GM12878 (cell line): Measurements from ENCODE around the gene TM9SF4. TPM values are rescaled to one million over a fixed set of nuclear protein-coding genes. Genes with fewer than 3 reads are reported as not detected.

Experiments used
- ATAC-seq: fragments of 200-7000 bp; cut with Tn5 transposase; 3 replicates; pipeline ENCODE4 v1.9.1; 2020; ENCODE audit warnings: mild to moderate bottlenecking, moderate library complexity
- BruUV-seq: library from RNA; stranded (reverse); fragments of 400-500 nt; replicated peaks from 2 replicates; lab custom pipeline; 2021; lab: Mats Ljungman, UMichigan
- CTCF ChIA-PET: fragments of 300-600 bp; sonication (Branson Sonifier 250); formaldehyde crosslinking; extraction: SDS; loops from one replicate; lab custom pipeline; 2021; ENCODE audit warnings: inconsistent platforms; lab: Yijun Ruan, JAX
- POLR2A ChIA-PET: fragments of 350-600 bp; formaldehyde crosslinking; extraction: SDS; loops from one replicate; lab custom pipeline; 2021; ENCODE audit warnings: inconsistent platforms; lab: Charles Lee
- RAD21 ChIA-PET: fragments of 300-600 bp; sonication (Branson Sonifier 250); formaldehyde crosslinking; loops from one replicate; lab custom pipeline; 2023; ENCODE audit warnings: antibody characterized with exemption; ENCODE audit not compliant: unreplicated experiment; lab: Charles Lee
- SMC1A ChIA-PET: fragments of 300-600 bp; sonication (Branson Sonifier 250); formaldehyde crosslinking; loops from one replicate; lab custom pipeline; 2023; ENCODE audit not compliant: unreplicated experiment, uncharacterized antibody; lab: Charles Lee
- DNase-seq: peaks from one replicate; pipeline ENCODE4 v3.0.0-alpha.2; 2011; ENCODE audit warnings: low read depth, low spot score
- FAIRE-seq: peaks from 3 replicates; lab custom pipeline; 2011; peaks lifted over from hg19 to GRCh38; lab: Jason Lieb, UNC
- H2AFZ ChIP-seq: 2 replicates; pipeline ENCODE4 v1.6.0; 2011; ENCODE audit warnings: low read depth, low read length, control low read depth; ENCODE audit not compliant: control insufficient read depth
- H3K27ac ChIP-seq: 2 replicates; pipeline ENCODE4 v1.5.1; 2011; ENCODE audit warnings: control low read depth; ENCODE audit not compliant: control insufficient read depth, insufficient read depth
- H3K27me3 ChIP-seq, 2 experiments: replicated peaks in 1 of 2; 2 replicates each; pipeline versions ENCODE4 v1.6.0 to v1.6.1; 2011; ENCODE audit warnings: low read length in 1 of 2; ENCODE audit not compliant: control insufficient read depth in 2 of 2, insufficient read depth in 2 of 2
- H3K36me3 ChIP-seq, 2 experiments: 2 replicates each; pipeline ENCODE4 v1.5.1; 2011; ENCODE audit warnings: low read length in 1 of 2; ENCODE audit not compliant: control insufficient read depth in 2 of 2, insufficient read depth in 2 of 2
- H3K4me1 ChIP-seq: 2 replicates; pipeline ENCODE4 v1.6.1; 2011; ENCODE audit warnings: mild to moderate bottlenecking, low read length, moderate library complexity, mixed read lengths; ENCODE audit not compliant: control insufficient read depth, insufficient read depth
- H3K4me2 ChIP-seq: 2 replicates; pipeline ENCODE4 v1.6.0; 2011; ENCODE audit warnings: control low read depth; ENCODE audit not compliant: control insufficient read depth, insufficient read depth
- H3K4me3 ChIP-seq: fragments of 200-600 bp; sonication (generic); 2 replicates; pipeline ENCODE4 v1.5.1; 2016
- H3K79me2 ChIP-seq: 2 replicates; pipeline ENCODE4 v1.6.0; 2011; ENCODE audit warnings: low read length; ENCODE audit not compliant: control insufficient read depth, insufficient read depth
- H3K9ac ChIP-seq: 2 replicates; pipeline ENCODE4 v1.8.0; 2011; ENCODE audit warnings: low read length, control low read depth, mixed read lengths; ENCODE audit not compliant: control insufficient read depth, insufficient read depth
- H3K9me3 ChIP-seq: replicated peaks from 3 replicates; pipeline ENCODE4 v1.5.1; 2011; ENCODE audit warnings: mild to moderate bottlenecking, low read length; ENCODE audit not compliant: control insufficient read depth, insufficient read depth
- H4K20me1 ChIP-seq: 2 replicates; pipeline ENCODE4 v1.6.0; 2011; ENCODE audit not compliant: control insufficient read depth, insufficient read depth
- ASH2L ChIP-seq: fragments of 300-600, 200-600 bp; sonication (generic); IDR thresholded peaks from 2 replicates; pipeline ENCODE4 v1.6.1; 2017; ENCODE audit warnings: low read depth, mild to moderate bottlenecking, borderline replicate concordance
- CHD1 ChIP-seq: IDR thresholded peaks from 2 replicates; pipeline ENCODE4 v1.6.1; 2012; ENCODE audit warnings: low read depth, low read length, improper control_type of control experiment
- EP300 ChIP-seq, 2 experiments: fragments of 150-350 bp in 1 of 2; IDR thresholded peaks; 2 replicates each; pipeline ENCODE4 v1.6.1; 2011 to 2012; ENCODE audit warnings: low read depth in 2 of 2, low read length in 2 of 2, borderline replicate concordance in 1 of 2, improper control_type of control experiment in 1 of 2, inconsistent platforms in 1 of 2; ENCODE audit not compliant: control insufficient read depth in 1 of 2
- HDAC6 ChIP-seq: fragments of 200-600 bp; sonication (generic); IDR thresholded peaks from one replicate; pipeline ENCODE4 v1.8.0; 2017; ENCODE audit warnings: antibody characterized with exemption; ENCODE audit not compliant: unreplicated experiment
- KDM1A ChIP-seq: fragments of 200-600 bp; sonication (generic); IDR thresholded peaks from 2 replicates; pipeline ENCODE4 v1.6.1; 2016; ENCODE audit warnings: borderline replicate concordance
- MAX ChIP-seq: IDR thresholded peaks from 2 replicates; pipeline ENCODE4 v1.6.1; 2012; ENCODE audit warnings: low read depth, low read length, improper control_type of control experiment
- RAD51 ChIP-seq: fragments of 450-650 bp; IDR thresholded peaks from 2 replicates; pipeline ENCODE4 v1.6.1; 2016; ENCODE audit warnings: moderate library complexity, mild to moderate bottlenecking, inconsistent platforms
- SMAD5 ChIP-seq: IDR thresholded peaks from 2 replicates; pipeline ENCODE4 v1.6.1; 2016; ENCODE audit warnings: antibody characterized with exemption, low read depth
- ZNF687 ChIP-seq: fragments of 450-650 bp; IDR thresholded peaks from 2 replicates; pipeline ENCODE4 v1.6.1; 2017; ENCODE audit warnings: mild to moderate bottlenecking, moderate library complexity
- WGBS: methylation state at CpG from one replicate; pipeline ENCODE4 v1.1.6; 2016; ENCODE audit warnings: low lambda C conversion rate; ENCODE audit not compliant: insufficient replicate concordance, insufficient coverage; ENCODE audit errors: missing lambda C conversion rate; 5-methylcytosine and 5-hydroxymethylcytosine counted together
- in situ Hi-C: fragments of 300-500 bp; cut with MboI; formaldehyde crosslinking; loops from 9 replicates; pipeline ENCODE4 v1.14.3; 2018; ENCODE audit warnings: mixed read lengths
- intact Hi-C: fragments of 100-400 bp; cut with micrococcal nuclease; formaldehyde crosslinking; loops from one replicate; pipeline ENCODE4 v1.14.2; 2022; ENCODE audit not compliant: unreplicated experiment
- polyA plus RNA-seq, 11 experiments: library from polyadenylated mRNA; depleted of rRNA in 4 of 11; unstranded in 6 of 11; stranded (reverse) in 5 of 11; fragments of >200 nt; fragmentation: Nextera tagmentation in 4 of 11; fragmentation: Illumina TruSeq in 1 of 11; extraction: Ambion mirVana in 4 of 11; extraction: Trizol in 1 of 11; gene quantifications; 1 replicate in 1 of 11; 2 replicates in 10 of 11; pipeline versions ENCODE4 v1.2.1 to v1.2.3, GENCODE V29; 2011 to 2016; ENCODE audit warnings: inconsistent platforms in 2 of 11, missing spikeins in 2 of 11, low read depth in 1 of 11
- total RNA-seq, 4 experiments: library from RNA; depleted of rRNA in 3 of 4; stranded (reverse); fragments of >200 nt in 3 of 4; fragmentation: Illumina TruSeq in 1 of 4; extraction: Trizol in 1 of 4; gene quantifications; 2 replicates each; pipeline versions ENCODE4 v1.2.1 to v1.2.3, GENCODE V29; 2013 to 2021

The TM9SF4 gene
- total and polyA plus RNA-seq, 10 of the 15 experiments (the other 5 are each of a cell fraction or from before 2014, with no cell fraction given): 8.5 to 47.8 (median 24.3) TPM

- no peaks in the 10 kb centered on the region for H3K36me3 ChIP-seq
- H3K27ac ChIP-seq: no peak overlapping the region
- peak overlapping the region; percentile 13; the same call in 1 of the 2 replicates for H3K4me2 ChIP-seq
- H3K79me2 ChIP-seq: no peaks in the 10 kb centered on the region
- H2AFZ ChIP-seq: no peak overlapping the region
- RAD21 ChIA-PET: no interaction called here
- 45% methylated on average over 2 of the region's 2 CpGs for WGBS
- no peak overlapping the region for H3K9ac ChIP-seq
- no TSS peak for BruUV-seq
- intact Hi-C loops (no loop called here), in situ Hi-C loops (no loop called here)
- no peak for TF ChIP-seq MAX
- TF ChIP-seq HDAC6: no peak
- TF ChIP-seq ASH2L: no peak
- TF ChIP-seq EP300 (IDR thresholded peaks at IDR 0.05; ENCODE audit: borderline replicate concordance in 1 of 2, control insufficient read depth in 1 of 2, low read depth in 2 of 2, low read length in 2 of 2): no peak
- no peak for TF ChIP-seq ZNF687
- TF ChIP-seq CHD1: no peak
- TF ChIP-seq RAD51: no peak
- no peak for TF ChIP-seq SMAD5
- no peak for TF ChIP-seq KDM1A
- H3K4me3 ChIP-seq: no peak overlapping the region
- no peaks in the 10 kb centered on the region for H3K27me3 ChIP-seq
- no peaks in the 10 kb centered on the region for H4K20me1 ChIP-seq
- CTCF ChIA-PET: no interaction called here
- POLR2A ChIA-PET: no interaction called here
- ATAC-seq (no peak; the same call in 2 of the 3 replicates), DNase-seq (no peak), FAIRE-seq (no peak)
- no peaks in the 10 kb centered on the region for H3K4me1 ChIP-seq
- SMC1A ChIA-PET: no interaction called here
- no peaks in the 10 kb centered on the region for H3K9me3 ChIP-seq
Observed at GRCh38 chr20:32179515-32179914, 70.0 kb downstream of the TM9SF4 start.
